ENCODE results near the gene MTIF2.

Gene MTIF2, protein sequence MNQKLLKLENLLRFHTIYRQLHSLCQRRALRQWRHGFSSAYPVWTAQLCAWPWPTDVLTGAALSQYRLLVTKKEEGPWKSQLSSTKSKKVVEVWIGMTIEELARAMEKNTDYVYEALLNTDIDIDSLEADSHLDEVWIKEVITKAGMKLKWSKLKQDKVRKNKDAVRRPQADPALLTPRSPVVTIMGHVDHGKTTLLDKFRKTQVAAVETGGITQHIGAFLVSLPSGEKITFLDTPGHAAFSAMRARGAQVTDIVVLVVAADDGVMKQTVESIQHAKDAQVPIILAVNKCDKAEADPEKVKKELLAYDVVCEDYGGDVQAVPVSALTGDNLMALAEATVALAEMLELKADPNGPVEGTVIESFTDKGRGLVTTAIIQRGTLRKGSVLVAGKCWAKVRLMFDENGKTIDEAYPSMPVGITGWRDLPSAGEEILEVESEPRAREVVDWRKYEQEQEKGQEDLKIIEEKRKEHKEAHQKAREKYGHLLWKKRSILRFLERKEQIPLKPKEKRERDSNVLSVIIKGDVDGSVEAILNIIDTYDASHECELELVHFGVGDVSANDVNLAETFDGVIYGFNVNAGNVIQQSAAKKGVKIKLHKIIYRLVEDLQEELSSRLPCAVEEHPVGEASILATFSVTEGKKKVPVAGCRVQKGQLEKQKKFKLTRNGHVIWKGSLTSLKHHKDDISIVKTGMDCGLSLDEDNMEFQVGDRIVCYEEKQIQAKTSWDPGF

DNA sequence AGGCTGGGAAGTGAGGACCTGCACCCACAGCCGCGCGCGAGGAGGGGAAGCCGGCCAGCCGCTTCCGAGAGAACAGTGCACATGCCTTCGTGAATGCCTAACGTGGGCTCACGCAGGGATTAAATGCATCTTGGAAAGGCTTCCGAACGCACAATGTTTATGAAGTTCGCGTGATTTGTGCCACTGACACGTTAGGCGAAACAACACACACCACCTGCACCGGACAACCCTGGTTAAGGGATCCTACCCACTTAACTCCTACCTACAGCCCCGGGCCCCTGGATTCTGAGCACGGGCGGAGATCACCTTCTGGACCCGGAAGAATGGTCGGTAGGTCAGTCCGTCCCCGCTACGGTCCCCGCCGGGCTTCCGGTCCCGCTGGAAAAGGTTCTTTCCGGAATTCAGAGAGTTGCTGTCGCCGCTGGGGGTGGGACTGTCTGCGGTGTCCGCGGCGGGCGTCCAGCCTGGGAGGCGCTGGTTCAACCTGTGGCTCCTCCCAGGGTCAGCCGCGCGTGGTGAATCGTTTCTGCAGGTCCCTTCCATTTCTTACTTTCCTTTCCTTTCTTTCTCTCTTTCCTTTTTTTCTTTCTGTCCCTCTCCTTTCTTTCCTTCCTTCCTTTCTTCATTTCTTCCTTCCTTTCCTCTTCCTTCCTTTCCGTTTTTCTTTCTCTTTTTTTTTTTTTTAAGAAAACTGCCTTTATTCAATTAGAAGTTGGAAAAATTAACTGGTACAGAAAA lies at the start of gene MTIF2:
Gene MTIF2, minus strand, starts transcription at position 325 of the 738 bp plus-strand sequence. CDS start 5,373 bp downstream, outside the sequence.
- no peaks in the 10 kb centered on the region for H3K9me2 ChIP-seq (replicated peaks; ENCODE audit: control insufficient read depth, low read length)
- H3K4me2 ChIP-seq (ENCODE audit: low read length) = peak within 1 kb of the TSS; percentile 82
- no peaks in the 10 kb centered on the region for H4K20me1 ChIP-seq (ENCODE audit: control insufficient read depth, insufficient read depth, low read depth, low read length)
- H3F3A ChIP-seq (ENCODE audit: control insufficient read depth, insufficient read depth) = peaks cover 7% of the 10 kb centered on the region; the same call in 1 of the 2 replicates
- no peak for TF ChIP-seq EZH2phosphoT487 (IDR thresholded peaks at IDR 0.05; ENCODE audit: borderline replicate concordance, low read length)
- H3K27me3 ChIP-seq (ENCODE audit: control insufficient read depth, low read length) = no peaks in the 10 kb centered on the region
- peaks cover 17% of the 10 kb centered on the region for H3K4me1 ChIP-seq (ENCODE audit: control insufficient read depth, low read length)
- peak within 1 kb of the TSS; percentile 58 for H3K27ac ChIP-seq (ENCODE audit: low read depth, low read length)
- peaks cover 40% of the 10 kb centered on the region for H3K36me3 ChIP-seq (ENCODE audit: control insufficient read depth, low read length)
- peaks cover 30% of the 10 kb centered on the region for H3K79me2 ChIP-seq (ENCODE audit: control insufficient read depth, low read length)
- H3K4me3 ChIP-seq (ENCODE audit: low read length) = peak within 1 kb of the TSS; percentile 95
- no peaks in the 10 kb centered on the region for H3K9me3 ChIP-seq (ENCODE audit: control insufficient read depth, insufficient read depth, low read length)

DNA sequence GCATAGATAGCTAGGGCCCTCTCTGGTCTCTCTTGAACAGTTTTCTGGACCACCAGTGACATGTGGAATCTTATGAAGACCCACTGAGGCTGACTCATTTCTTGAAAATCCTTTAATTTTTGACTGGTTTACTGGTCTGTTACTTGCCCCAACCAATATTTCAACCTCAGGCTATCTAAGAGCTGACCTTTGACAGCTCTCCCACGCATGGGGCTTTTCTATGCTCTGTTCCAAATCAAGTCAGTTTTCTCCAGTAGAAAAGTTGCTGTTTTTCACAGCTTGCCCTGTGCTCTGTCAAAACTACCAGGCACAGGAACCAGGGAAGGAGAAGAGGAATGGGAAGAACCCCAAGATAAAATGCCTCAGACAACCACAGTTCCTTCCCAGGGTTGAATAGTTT lies 46.0 kb upstream of the MTIF2 start:
- H3K27ac ChIP-seq (ENCODE audit: low read depth, low read length) = no peak overlapping the region
- H3K36me3 ChIP-seq (ENCODE audit: control insufficient read depth, low read length) = peaks cover 91% of the 10 kb centered on the region
- no peaks in the 10 kb centered on the region; the same call in 1 of the 2 replicates for H3F3A ChIP-seq (ENCODE audit: control insufficient read depth, insufficient read depth)
- H4K20me1 ChIP-seq (ENCODE audit: control insufficient read depth, insufficient read depth, low read depth, low read length) = no peaks in the 10 kb centered on the region
- no peak overlapping the region for H3K4me3 ChIP-seq (ENCODE audit: low read length)
- H3K9me3 ChIP-seq (ENCODE audit: control insufficient read depth, insufficient read depth, low read length) = no peaks in the 10 kb centered on the region
- H3K4me1 ChIP-seq (ENCODE audit: control insufficient read depth, low read length) = no peaks in the 10 kb centered on the region
- no peaks in the 10 kb centered on the region for H3K9me2 ChIP-seq (replicated peaks; ENCODE audit: control insufficient read depth, low read length)
- no peak for TF ChIP-seq EZH2phosphoT487 (IDR thresholded peaks at IDR 0.05; ENCODE audit: borderline replicate concordance, low read length)
- TF ChIP-seq, protein P1, sequence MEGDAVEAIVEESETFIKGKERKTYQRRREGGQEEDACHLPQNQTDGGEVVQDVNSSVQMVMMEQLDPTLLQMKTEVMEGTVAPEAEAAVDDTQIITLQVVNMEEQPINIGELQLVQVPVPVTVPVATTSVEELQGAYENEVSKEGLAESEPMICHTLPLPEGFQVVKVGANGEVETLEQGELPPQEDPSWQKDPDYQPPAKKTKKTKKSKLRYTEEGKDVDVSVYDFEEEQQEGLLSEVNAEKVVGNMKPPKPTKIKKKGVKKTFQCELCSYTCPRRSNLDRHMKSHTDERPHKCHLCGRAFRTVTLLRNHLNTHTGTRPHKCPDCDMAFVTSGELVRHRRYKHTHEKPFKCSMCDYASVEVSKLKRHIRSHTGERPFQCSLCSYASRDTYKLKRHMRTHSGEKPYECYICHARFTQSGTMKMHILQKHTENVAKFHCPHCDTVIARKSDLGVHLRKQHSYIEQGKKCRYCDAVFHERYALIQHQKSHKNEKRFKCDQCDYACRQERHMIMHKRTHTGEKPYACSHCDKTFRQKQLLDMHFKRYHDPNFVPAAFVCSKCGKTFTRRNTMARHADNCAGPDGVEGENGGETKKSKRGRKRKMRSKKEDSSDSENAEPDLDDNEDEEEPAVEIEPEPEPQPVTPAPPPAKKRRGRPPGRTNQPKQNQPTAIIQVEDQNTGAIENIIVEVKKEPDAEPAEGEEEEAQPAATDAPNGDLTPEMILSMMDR (IDR thresholded peaks at IDR 0.05; ENCODE audit: low read depth, low read length, poor library complexity, severe bottlenecking) = no peak
- no peaks in the 10 kb centered on the region for H3K27me3 ChIP-seq (ENCODE audit: control insufficient read depth, low read length)
- no peaks in the 10 kb centered on the region for H3K79me2 ChIP-seq (ENCODE audit: control insufficient read depth, low read length)
- no peak overlapping the region for H3K4me2 ChIP-seq (ENCODE audit: low read length)

DNA sequence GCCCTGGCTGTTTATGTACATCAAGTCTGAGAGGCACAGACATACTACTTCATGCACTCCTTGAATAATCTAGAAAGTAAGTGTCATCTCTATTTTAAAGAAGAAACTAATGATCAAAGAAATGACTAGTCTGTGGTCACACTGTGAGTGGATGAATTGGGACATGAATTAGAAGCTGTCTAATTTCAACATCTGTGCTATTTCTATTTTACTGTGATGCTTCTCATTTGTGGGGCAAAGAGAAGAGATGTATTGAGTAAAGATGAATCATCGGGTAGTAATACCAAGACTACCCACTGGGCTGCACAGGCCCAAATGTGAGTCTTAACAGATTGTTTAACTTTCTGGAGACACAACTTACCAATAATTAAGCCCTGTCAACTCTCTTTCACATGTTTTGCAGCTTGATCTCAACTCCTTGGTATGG lies 42.4 kb upstream of the MTIF2 start:
- no peaks in the 10 kb centered on the region for H3K4me1 ChIP-seq (ENCODE audit: control insufficient read depth, low read length)
- no peak overlapping the region for H3K4me3 ChIP-seq (ENCODE audit: low read length)
- peaks cover 88% of the 10 kb centered on the region for H3K36me3 ChIP-seq (ENCODE audit: control insufficient read depth, low read length)
- TF ChIP-seq EZH2phosphoT487 (IDR thresholded peaks at IDR 0.05; ENCODE audit: borderline replicate concordance, low read length) = no peak
- TF ChIP-seq, protein P1 (IDR thresholded peaks at IDR 0.05; ENCODE audit: low read depth, low read length, poor library complexity, severe bottlenecking) = no peak
- H3K27me3 ChIP-seq (ENCODE audit: control insufficient read depth, low read length) = no peaks in the 10 kb centered on the region
- no peak overlapping the region for H3K4me2 ChIP-seq (ENCODE audit: low read length)
- peaks cover 6% of the 10 kb centered on the region; the same call in 1 of the 2 replicates for H3F3A ChIP-seq (ENCODE audit: control insufficient read depth, insufficient read depth)
- H3K9me3 ChIP-seq (ENCODE audit: control insufficient read depth, insufficient read depth, low read length) = no peaks in the 10 kb centered on the region
- H4K20me1 ChIP-seq (ENCODE audit: control insufficient read depth, insufficient read depth, low read depth, low read length) = no peaks in the 10 kb centered on the region
- H3K27ac ChIP-seq (ENCODE audit: low read depth, low read length) = no peak overlapping the region
- no peaks in the 10 kb centered on the region for H3K79me2 ChIP-seq (ENCODE audit: control insufficient read depth, low read length)
- no peaks in the 10 kb centered on the region for H3K9me2 ChIP-seq (replicated peaks; ENCODE audit: control insufficient read depth, low read length)
